Measurements from ENCODE around the gene CCDC181.

- TF ChIP-seq POLR2A (IDR thresholded peaks at IDR 0.05; ENCODE audit: low read depth, low read length) (no peak), POLR2AphosphoS5 (IDR thresholded peaks at IDR 0.05; ENCODE audit: low read depth, low read length) (no peak), TAF1 (IDR thresholded peaks at IDR 0.05; ENCODE audit: low read depth, low read length) (no peak), POU2F2 (IDR thresholded peaks at IDR 0.05; ENCODE audit: low read depth, low read length) (no peak), SPI1 (IDR thresholded peaks at IDR 0.05; ENCODE audit: low read depth, low read length) (no peak)
These were observed 47.2 kb upstream of the CCDC181 start for GRCh38 chr1:169474302-169474995.

Data from GM12891 (cell line).